Measurements from ENCODE around the gene GJE1.

The GJE1 gene

DNA sequence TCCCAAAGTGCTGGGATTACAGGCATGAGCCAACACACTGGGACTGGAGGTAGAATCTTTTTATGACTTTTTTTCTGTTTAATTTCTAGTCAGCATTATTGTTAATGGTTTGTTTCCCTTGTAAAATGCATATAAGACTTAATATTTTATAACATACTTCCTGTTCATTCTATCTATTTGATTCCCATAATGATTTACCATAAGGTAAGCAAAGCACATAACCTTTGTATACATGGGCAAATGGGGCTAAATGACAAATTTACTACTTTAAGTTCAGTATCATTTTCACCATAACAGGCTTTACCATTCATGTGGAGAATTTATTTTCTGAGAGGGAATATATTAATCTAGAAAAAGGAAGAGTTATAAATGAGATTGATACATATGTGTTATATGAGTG lies 38.6 kb downstream of the GJE1 start:
- no peaks in the 10 kb centered on the region for H3K4me1 ChIP-seq (ENCODE audit: control insufficient read depth, insufficient read depth, low read length)
- no peak overlapping the region for H3K9ac ChIP-seq (ENCODE audit: low read depth, low read length)
- H3K36me3 ChIP-seq (ENCODE audit: control insufficient read depth, insufficient read depth, low read length) = no peaks in the 10 kb centered on the region
- no peaks in the 10 kb centered on the region for H3K9me3 ChIP-seq (ENCODE audit: control insufficient read depth, insufficient read depth, low read length)
- H3K4me3 ChIP-seq (ENCODE audit: low read depth, low read length) = no peak overlapping the region
- no peaks in the 10 kb centered on the region for H3K27me3 ChIP-seq (ENCODE audit: control insufficient read depth, insufficient read depth, low read length)

DNA sequence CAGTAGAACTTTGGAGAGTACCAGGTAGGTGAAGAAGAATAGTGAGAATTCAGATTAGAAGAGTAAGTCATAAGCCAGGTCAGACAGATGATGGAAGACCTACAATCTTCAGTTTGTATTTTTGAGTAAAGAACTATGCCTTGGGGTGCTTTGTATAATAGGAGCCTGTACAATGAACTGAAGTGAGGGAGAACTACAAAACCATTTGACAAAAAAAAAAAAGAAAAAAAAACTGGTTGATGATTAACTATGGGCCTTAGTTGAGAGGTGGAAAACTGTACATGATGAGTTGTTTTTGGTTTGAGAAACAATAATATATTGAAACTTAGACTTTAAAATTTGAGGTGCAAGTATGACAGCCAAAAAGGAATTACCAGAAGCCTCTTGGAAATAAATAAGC lies 40.0 kb downstream of the GJE1 start:
- Histone ChIP-seq H3K27me3 (ENCODE audit: control insufficient read depth, insufficient read depth, low read length) (no peaks in the 10 kb centered on the region), H3K36me3 (ENCODE audit: control insufficient read depth, insufficient read depth, low read length) (no peaks in the 10 kb centered on the region), H3K4me3 (ENCODE audit: low read depth, low read length) (no peak overlapping the region)

DNA sequence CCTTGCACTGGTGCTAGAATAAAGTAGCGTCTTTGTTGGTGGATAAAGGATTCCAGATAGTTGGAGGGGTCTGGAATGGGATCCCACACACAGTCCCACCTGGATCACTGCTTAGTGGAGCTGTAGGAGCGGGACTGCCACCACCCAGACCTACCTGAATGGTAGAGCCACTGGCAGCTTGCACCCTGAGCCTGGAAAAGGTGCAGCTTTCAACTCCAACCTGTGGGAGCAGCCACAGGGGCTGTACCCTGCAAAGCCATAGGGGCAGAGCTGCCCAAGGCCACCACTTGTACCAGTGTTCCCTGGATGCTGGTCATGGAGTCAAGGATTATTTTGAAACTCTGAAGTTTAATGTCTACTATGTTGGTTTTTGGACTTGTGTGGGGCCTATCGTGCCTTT lies 41.3 kb downstream of the GJE1 start:
- no peak overlapping the region for H3K9ac ChIP-seq (ENCODE audit: low read depth, low read length)
- H3K4me1 ChIP-seq (ENCODE audit: control insufficient read depth, insufficient read depth, low read length) = no peaks in the 10 kb centered on the region
- H3K9me3 ChIP-seq (ENCODE audit: control insufficient read depth, insufficient read depth, low read length) = no peaks in the 10 kb centered on the region
- no peak overlapping the region for H3K4me3 ChIP-seq (ENCODE audit: low read depth, low read length)
- H3K27me3 ChIP-seq (ENCODE audit: control insufficient read depth, insufficient read depth, low read length) = no peaks in the 10 kb centered on the region
- H3K36me3 ChIP-seq (ENCODE audit: control insufficient read depth, insufficient read depth, low read length) = no peaks in the 10 kb centered on the region

More for the DNA sequence above, 40.0 kb downstream of the GJE1 start:
- Histone ChIP-seq H3K9ac (ENCODE audit: low read depth, low read length) (no peak overlapping the region), H3K4me1 (ENCODE audit: control insufficient read depth, insufficient read depth, low read length) (no peaks in the 10 kb centered on the region), H3K9me3 (ENCODE audit: control insufficient read depth, insufficient read depth, low read length) (no peaks in the 10 kb centered on the region)

DNA sequence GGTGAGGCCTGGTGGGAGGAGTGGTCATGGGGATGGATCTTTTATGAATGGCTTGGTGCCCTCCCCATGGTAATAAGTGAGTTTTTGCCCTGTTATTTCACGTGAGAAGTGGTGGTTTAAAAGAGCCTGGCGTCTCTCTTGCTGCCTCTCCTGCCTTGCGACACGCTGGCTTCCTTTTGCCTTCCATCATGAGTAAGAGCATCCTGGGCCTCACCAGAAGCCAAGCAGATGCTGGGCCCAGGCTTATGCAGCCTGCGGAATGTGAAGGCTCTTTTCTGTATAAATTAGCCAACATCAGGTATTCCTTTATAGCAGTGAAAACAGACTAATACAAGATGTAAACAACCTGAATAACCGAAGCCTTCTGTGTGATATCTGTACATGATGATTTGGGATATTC lies 42.0 kb downstream of the GJE1 start:
- Histone ChIP-seq H3K4me1 (ENCODE audit: control insufficient read depth, insufficient read depth, low read length) (no peaks in the 10 kb centered on the region), H3K4me3 (ENCODE audit: low read depth, low read length) (no peak overlapping the region), H3K36me3 (ENCODE audit: control insufficient read depth, insufficient read depth, low read length) (no peaks in the 10 kb centered on the region), H3K9me3 (ENCODE audit: control insufficient read depth, insufficient read depth, low read length) (no peaks in the 10 kb centered on the region), H3K27me3 (ENCODE audit: control insufficient read depth, insufficient read depth, low read length) (no peaks in the 10 kb centered on the region), H3K9ac (ENCODE audit: low read depth, low read length) (no peak overlapping the region)

DNA sequence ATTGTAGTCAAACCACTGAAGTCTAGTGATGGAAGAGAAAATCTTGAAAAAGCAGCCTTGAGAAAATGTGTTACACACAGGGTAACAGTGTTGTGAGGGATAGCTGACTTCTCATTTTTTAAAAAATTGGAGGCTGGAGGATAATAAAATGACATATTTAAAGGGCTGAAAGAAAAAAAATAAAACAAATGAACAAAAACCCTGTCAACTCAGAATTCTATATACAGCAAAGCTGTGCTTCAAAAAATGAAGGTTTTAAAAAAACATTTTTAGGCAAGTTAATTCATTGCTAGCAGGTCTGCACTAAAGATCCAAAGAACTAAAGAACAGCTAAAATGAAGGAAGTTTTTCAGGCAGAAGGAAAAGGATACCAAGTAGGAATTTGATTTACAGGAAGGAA lies 45.4 kb downstream of the GJE1 start:
- Histone ChIP-seq H3K4me3 (ENCODE audit: low read depth, low read length) (no peak overlapping the region), H3K27me3 (ENCODE audit: control insufficient read depth, insufficient read depth, low read length) (no peaks in the 10 kb centered on the region), H3K36me3 (ENCODE audit: control insufficient read depth, insufficient read depth, low read length) (no peaks in the 10 kb centered on the region), H3K4me1 (ENCODE audit: control insufficient read depth, insufficient read depth, low read length) (no peaks in the 10 kb centered on the region), H3K9ac (ENCODE audit: low read depth, low read length) (no peak overlapping the region), H3K9me3 (ENCODE audit: control insufficient read depth, insufficient read depth, low read length) (no peaks in the 10 kb centered on the region)

DNA sequence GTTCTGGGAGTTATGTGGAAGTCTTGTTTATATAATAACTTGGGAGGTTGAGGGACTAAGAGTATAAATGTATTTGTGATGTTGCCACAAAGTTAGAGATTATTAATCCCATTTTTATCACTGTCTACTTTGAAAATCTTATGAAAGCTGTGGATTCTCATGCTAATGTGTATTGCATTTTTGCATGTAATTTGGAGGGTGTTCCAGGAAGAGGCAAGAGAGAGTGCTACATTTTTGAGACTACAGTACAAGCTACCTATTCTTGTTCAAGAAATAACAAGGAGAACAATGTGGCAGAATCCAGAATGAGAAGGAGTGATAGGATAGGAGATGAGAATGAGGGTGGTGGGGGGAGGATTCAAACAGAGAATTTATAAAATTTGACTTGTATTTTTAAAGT lies 49.3 kb downstream of the GJE1 start:
- Histone ChIP-seq H3K36me3 (ENCODE audit: control insufficient read depth, insufficient read depth, low read length) (no peaks in the 10 kb centered on the region), H3K27me3 (ENCODE audit: control insufficient read depth, insufficient read depth, low read length) (no peaks in the 10 kb centered on the region), H3K9ac (ENCODE audit: low read depth, low read length) (no peak overlapping the region), H3K9me3 (ENCODE audit: control insufficient read depth, insufficient read depth, low read length) (no peaks in the 10 kb centered on the region), H3K4me3 (ENCODE audit: low read depth, low read length) (no peak overlapping the region), H3K4me1 (ENCODE audit: control insufficient read depth, insufficient read depth, low read length) (no peaks in the 10 kb centered on the region)

DNA sequence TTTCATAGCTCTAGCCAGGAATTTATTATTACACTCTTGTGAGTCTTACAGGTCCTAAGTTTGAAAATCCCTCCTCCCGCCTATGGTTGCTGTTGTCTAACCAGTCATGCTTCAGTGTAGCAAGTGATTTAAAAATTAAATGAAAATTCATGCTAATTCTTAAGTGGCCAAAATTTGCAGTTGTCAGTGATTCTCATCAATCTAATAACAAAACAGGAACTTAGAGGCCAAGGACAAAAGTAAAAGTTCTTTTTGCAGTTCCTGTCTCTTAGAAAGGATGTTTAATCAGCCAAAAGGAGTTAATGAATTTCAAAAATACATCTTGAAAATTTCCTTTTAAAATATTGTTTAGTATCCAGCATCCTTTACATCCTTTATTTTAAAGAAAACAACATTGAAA lies 50.6 kb downstream of the GJE1 start:
- no peak overlapping the region for H3K9ac ChIP-seq (ENCODE audit: low read depth, low read length)
- no peaks in the 10 kb centered on the region for H3K36me3 ChIP-seq (ENCODE audit: control insufficient read depth, insufficient read depth, low read length)
- H3K27me3 ChIP-seq (ENCODE audit: control insufficient read depth, insufficient read depth, low read length) = no peaks in the 10 kb centered on the region
- no peaks in the 10 kb centered on the region for H3K9me3 ChIP-seq (ENCODE audit: control insufficient read depth, insufficient read depth, low read length)
- no peak overlapping the region for H3K4me3 ChIP-seq (ENCODE audit: low read depth, low read length)
- no peaks in the 10 kb centered on the region for H3K4me1 ChIP-seq (ENCODE audit: control insufficient read depth, insufficient read depth, low read length)

DNA sequence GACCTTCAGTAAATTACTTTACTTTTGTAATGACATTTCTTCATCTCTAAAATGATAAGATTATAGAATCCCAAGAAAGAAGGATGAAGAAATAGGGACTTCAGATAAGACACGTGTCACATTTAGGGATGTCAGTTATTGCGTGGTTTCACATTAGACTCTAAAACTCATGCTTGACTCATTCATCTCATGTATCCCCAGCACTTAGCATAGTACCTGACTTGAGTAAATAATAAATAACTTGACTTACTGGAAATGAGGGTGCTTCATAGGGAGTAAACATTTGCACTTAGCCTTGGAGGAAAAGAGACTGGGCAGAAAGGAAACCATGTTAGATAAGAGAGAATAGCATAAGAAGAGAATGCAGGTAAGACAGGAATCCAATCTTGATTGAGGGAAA lies 51.6 kb downstream of the GJE1 start:
- no peaks in the 10 kb centered on the region for H3K36me3 ChIP-seq (ENCODE audit: control insufficient read depth, insufficient read depth, low read length)
- no peak overlapping the region for H3K4me3 ChIP-seq (ENCODE audit: low read depth, low read length)
- no peaks in the 10 kb centered on the region for H3K4me1 ChIP-seq (ENCODE audit: control insufficient read depth, insufficient read depth, low read length)
- no peaks in the 10 kb centered on the region for H3K9me3 ChIP-seq (ENCODE audit: control insufficient read depth, insufficient read depth, low read length)
- no peaks in the 10 kb centered on the region for H3K27me3 ChIP-seq (ENCODE audit: control insufficient read depth, insufficient read depth, low read length)
- H3K9ac ChIP-seq (ENCODE audit: low read depth, low read length) = no peak overlapping the region
